ENCODE results near the gene BCO2.
A peak's percentile ranks its signal among the peaks of the same experiment; 100 is the strongest.

BCO2 gene

GRCh38 chr11:112219476-112220232 lies 44.3 kb downstream of the BCO2 start:
- peak; percentile 75 for DNase-seq

GRCh38 chr11:112221274-112221835 lies 46.0 kb downstream of the BCO2 start:
- peak; percentile 29 for DNase-seq

GRCh38 chr11:112222303-112222702 lies 47.0 kb downstream of the BCO2 start:
- no peak for DNase-seq

- DNase-seq: no peak
Measured at GRCh38 chr11:112223121-112223520, 47.8 kb downstream of the BCO2 start.

- no peak for DNase-seq
Measured at GRCh38 chr11:112223754-112224532, 48.6 kb downstream of the BCO2 start.

- no peak for DNase-seq
Measured at GRCh38 chr11:112225753-112226061, 50.4 kb downstream of the BCO2 start.

GRCh38 chr11:112226062-112226830 lies 50.9 kb downstream of the BCO2 start, which contains the start of gene PTS:
Gene PTS, plus strand, starts transcription at chr11:112226428. Its CDS starts 16 bp downstream, at chr11:112226444.
- DNase-seq: peak; percentile 95

- peak; percentile 38 for DNase-seq
Measured at GRCh38 chr11:112226831-112227401, 51.6 kb downstream of the BCO2 start.

GRCh38 chr11:112227471-112227870 lies 52.2 kb downstream of the BCO2 start:
- no peak for DNase-seq

GRCh38 chr11:112228706-112229105 lies 53.4 kb downstream of the BCO2 start:
- no peak for DNase-seq

- DNase-seq: no peak
Measured at GRCh38 chr11:112229159-112229558, 53.8 kb downstream of the BCO2 start.

- DNase-seq: no peak
Measured at GRCh38 chr11:112229746-112230433, 54.6 kb downstream of the BCO2 start.

GRCh38 chr11:112231952-112232351 lies 56.6 kb downstream of the BCO2 start:
- DNase-seq: no peak

- DNase-seq: no peak
Measured at GRCh38 chr11:112235750-112236390, 60.6 kb downstream of the BCO2 start.

- DNase-seq: no peak
Measured at GRCh38 chr11:112237451-112237850, 62.1 kb downstream of the BCO2 start.

GRCh38 chr11:112238041-112238440 lies 62.7 kb downstream of the BCO2 start:
- DNase-seq: no peak

GRCh38 chr11:112241486-112241885 lies 66.2 kb downstream of the BCO2 start:
- DNase-seq: no peak

GRCh38 chr11:112247201-112247600 lies 71.9 kb downstream of the BCO2 start:
- DNase-seq: peak; percentile 18

- DNase-seq: no peak
Measured at GRCh38 chr11:112248201-112248600, 72.9 kb downstream of the BCO2 start.

- DNase-seq: peak; percentile 66
Measured at GRCh38 chr11:112249871-112250610, 74.7 kb downstream of the BCO2 start.

Data from NCI-H69 (cell line).